Stomach (tissue), 4 donors: ENCODE results near the gene GPS1.

ENCODE experiments used
- CTCF ChIP-seq, 7 experiments: fragments of 450-650 bp in 4 of 7; fragments of 200-600 bp in 3 of 7; sonication (generic) in 3 of 7; IDR thresholded peaks; one replicate each; pipeline ENCODE4 v1.5.1; 2016 to 2019; ENCODE audit warnings: antibody characterized with exemption in 7 of 7, control low read depth in 2 of 7, mild to moderate bottlenecking in 1 of 7
- EP300 ChIP-seq: sonication (generic); formaldehyde crosslinking; IDR thresholded peaks from one replicate; pipeline ENCODE4 v1.6.1; 2017; ENCODE audit warnings: antibody characterized with exemption

GRCh38 chr17:82036634-82037091 lies 15.0 kb upstream of the GPS1 start:
- no peak for TF ChIP-seq CTCF (IDR thresholded peaks at IDR 0.05)
- no peak for TF ChIP-seq EP300
